ENCODE results near the gene RIMKLA.

Gene RIMKLA

GRCh38 chr1:42350086-42350485 lies 30.5 kb upstream of the RIMKLA start:
- in situ Hi-C loops (cut with HindIII; ENCODE audit: low sequenced_read_pairs): no loop called here
- no peak for DNase-seq (ENCODE audit: low read depth, low spot score)
- H3K4me3 ChIP-seq (ENCODE audit: low read depth, low read length): no peak overlapping the region

DNA sequence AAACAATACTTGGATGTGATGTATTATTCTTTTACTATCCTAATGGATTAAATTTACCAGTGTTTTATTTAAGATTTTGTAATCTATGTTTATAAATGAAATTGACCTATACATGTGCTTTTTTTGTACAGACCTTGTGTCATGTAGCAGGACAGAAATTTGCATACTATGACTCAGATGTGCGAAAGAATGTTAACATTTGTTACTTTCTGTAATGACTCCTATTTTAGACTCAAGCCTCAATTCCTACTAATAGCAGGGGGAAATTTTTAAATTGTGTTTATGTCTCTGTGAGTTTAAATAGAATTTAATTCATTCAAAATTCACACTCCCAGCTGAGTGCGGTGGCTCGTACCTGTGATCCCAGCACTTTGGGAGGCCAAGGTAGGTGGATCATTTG lies 21.8 kb upstream of the RIMKLA start:
- no peak for DNase-seq (ENCODE audit: low read depth, low spot score)
- in situ Hi-C loops (cut with HindIII; ENCODE audit: low sequenced_read_pairs): no loop called here
- TF ChIP-seq, protein P1, sequence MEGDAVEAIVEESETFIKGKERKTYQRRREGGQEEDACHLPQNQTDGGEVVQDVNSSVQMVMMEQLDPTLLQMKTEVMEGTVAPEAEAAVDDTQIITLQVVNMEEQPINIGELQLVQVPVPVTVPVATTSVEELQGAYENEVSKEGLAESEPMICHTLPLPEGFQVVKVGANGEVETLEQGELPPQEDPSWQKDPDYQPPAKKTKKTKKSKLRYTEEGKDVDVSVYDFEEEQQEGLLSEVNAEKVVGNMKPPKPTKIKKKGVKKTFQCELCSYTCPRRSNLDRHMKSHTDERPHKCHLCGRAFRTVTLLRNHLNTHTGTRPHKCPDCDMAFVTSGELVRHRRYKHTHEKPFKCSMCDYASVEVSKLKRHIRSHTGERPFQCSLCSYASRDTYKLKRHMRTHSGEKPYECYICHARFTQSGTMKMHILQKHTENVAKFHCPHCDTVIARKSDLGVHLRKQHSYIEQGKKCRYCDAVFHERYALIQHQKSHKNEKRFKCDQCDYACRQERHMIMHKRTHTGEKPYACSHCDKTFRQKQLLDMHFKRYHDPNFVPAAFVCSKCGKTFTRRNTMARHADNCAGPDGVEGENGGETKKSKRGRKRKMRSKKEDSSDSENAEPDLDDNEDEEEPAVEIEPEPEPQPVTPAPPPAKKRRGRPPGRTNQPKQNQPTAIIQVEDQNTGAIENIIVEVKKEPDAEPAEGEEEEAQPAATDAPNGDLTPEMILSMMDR (IDR thresholded peaks at IDR 0.05; ENCODE audit: low read depth, low read length): no peak
- H3K4me3 ChIP-seq (ENCODE audit: low read depth, low read length): no peak overlapping the region

More at GRCh38 chr1:42350086-42350485, 30.5 kb upstream of the RIMKLA start:
- TF ChIP-seq, protein P1 (IDR thresholded peaks at IDR 0.05; ENCODE audit: low read depth, low read length): no peak

- no peak overlapping the region for H3K4me3 ChIP-seq (ENCODE audit: low read depth, low read length)
- no peak for DNase-seq (ENCODE audit: low read depth, low spot score)
- in situ Hi-C loops (cut with HindIII; ENCODE audit: low sequenced_read_pairs): no loop called here
- TF ChIP-seq, protein P1 (IDR thresholded peaks at IDR 0.05; ENCODE audit: low read depth, low read length): no peak
These were observed 21.1 kb upstream of the RIMKLA start for GRCh38 chr1:42359466-42359865.

DNA sequence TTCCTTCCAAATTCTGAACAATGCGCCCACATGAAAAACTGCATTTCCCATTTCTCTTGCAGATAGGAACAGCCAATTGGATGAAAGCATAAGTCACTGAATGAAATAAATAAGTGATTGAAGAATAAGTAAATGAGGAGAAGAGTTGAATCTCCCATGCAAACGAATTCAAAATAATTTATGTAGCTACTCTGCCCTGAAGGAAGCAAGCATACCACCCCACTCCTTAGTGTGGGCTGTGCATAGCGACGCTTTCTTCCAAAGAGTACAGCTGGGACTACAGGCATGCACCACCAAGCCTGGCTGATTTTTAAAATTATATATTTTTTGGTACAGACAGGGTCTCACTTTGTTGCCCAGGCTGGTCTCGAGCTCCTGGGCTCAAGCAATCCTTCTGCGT lies 16.5 kb upstream of the RIMKLA start:
- TF ChIP-seq, protein P1 (IDR thresholded peaks at IDR 0.05; ENCODE audit: low read depth, low read length): no peak
- no peak overlapping the region for H3K4me3 ChIP-seq (ENCODE audit: low read depth, low read length)
- in situ Hi-C loops (cut with HindIII; ENCODE audit: low sequenced_read_pairs): no loop called here
- DNase-seq (ENCODE audit: low read depth, low spot score): no peak

DNA sequence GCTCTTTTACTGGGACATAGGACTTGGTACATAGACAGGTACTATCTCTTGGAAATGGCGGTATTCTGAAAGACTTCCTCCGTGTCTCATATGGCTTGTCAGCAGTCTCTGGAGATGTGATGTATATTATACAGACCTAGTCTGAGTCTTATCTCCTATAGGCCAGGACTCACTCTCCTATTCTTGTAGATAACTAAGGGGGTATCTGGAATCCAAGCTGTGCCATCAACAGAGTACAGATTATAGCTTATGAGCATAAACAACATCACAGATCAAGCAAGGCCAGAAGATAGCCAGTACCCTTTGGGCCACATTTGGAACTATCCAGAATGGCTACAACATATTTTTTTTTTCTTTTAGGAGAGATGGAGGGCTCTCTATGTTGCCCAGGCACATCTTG lies 16.1 kb upstream of the RIMKLA start:
- H3K4me3 ChIP-seq (ENCODE audit: low read depth, low read length): no peak overlapping the region
- TF ChIP-seq, protein P1 (IDR thresholded peaks at IDR 0.05; ENCODE audit: low read depth, low read length): no peak
- DNase-seq (ENCODE audit: low read depth, low spot score): no peak
- in situ Hi-C loops (cut with HindIII; ENCODE audit: low sequenced_read_pairs): no loop called here

- H3K4me3 ChIP-seq (ENCODE audit: low read depth, low read length): no peak overlapping the region
- in situ Hi-C loops (cut with HindIII; ENCODE audit: low sequenced_read_pairs): no loop called here
- TF ChIP-seq, protein P1 (IDR thresholded peaks at IDR 0.05; ENCODE audit: low read depth, low read length): no peak
- DNase-seq (ENCODE audit: low read depth, low spot score): no peak
These were observed 15.5 kb upstream of the RIMKLA start for GRCh38 chr1:42365118-42365517.

Data from astrocyte of the spinal cord (primary cell).